Measurements from ENCODE around the gene CREBBP.

DNA sequence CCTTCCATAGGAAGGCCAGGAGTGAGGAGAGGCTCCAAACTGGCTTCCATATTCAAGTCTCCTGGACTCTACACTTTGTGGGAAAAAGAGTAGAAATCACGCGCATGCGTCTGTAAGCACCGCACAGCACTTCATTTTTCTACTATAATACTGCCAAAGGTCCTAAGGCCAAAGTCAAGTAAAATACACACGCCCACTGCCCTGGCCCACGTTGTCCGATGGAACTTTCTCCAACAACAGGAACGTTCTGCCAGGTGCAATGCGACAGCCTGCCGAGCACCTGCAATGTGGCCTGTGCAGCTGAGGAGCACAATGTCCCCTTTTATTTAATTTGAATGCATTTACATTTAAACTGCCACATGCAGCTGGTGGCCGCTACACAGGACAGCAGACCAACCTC is 202.5 kb downstream of the CREBBP start:
- TF ChIP-seq, protein P1, sequence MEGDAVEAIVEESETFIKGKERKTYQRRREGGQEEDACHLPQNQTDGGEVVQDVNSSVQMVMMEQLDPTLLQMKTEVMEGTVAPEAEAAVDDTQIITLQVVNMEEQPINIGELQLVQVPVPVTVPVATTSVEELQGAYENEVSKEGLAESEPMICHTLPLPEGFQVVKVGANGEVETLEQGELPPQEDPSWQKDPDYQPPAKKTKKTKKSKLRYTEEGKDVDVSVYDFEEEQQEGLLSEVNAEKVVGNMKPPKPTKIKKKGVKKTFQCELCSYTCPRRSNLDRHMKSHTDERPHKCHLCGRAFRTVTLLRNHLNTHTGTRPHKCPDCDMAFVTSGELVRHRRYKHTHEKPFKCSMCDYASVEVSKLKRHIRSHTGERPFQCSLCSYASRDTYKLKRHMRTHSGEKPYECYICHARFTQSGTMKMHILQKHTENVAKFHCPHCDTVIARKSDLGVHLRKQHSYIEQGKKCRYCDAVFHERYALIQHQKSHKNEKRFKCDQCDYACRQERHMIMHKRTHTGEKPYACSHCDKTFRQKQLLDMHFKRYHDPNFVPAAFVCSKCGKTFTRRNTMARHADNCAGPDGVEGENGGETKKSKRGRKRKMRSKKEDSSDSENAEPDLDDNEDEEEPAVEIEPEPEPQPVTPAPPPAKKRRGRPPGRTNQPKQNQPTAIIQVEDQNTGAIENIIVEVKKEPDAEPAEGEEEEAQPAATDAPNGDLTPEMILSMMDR (conservative IDR thresholded peaks at IDR 0.05), result no peak
- TF ChIP-seq ZFX (IDR thresholded peaks at IDR 0.05), result no peak
